Activated CD4-positive, CD25-positive, alpha-beta regulatory T cell treated with anti-CD3 and anti-CD28 coated beads, Interleukin-2, amount 50 U/mL, for 24 hours (primary cell): Measurements from ENCODE around the gene CMIP.

Source experiments
- ATAC-seq, 2 donors: fragments of 150-1000 bp; cut with Tn5 transposase; one replicate each; pipeline ENCODE4 v1.10.0; 2021; ENCODE audit warnings: mild to moderate bottlenecking in 1 of 2, moderate library complexity in 1 of 2

Gene CMIP

DNA sequence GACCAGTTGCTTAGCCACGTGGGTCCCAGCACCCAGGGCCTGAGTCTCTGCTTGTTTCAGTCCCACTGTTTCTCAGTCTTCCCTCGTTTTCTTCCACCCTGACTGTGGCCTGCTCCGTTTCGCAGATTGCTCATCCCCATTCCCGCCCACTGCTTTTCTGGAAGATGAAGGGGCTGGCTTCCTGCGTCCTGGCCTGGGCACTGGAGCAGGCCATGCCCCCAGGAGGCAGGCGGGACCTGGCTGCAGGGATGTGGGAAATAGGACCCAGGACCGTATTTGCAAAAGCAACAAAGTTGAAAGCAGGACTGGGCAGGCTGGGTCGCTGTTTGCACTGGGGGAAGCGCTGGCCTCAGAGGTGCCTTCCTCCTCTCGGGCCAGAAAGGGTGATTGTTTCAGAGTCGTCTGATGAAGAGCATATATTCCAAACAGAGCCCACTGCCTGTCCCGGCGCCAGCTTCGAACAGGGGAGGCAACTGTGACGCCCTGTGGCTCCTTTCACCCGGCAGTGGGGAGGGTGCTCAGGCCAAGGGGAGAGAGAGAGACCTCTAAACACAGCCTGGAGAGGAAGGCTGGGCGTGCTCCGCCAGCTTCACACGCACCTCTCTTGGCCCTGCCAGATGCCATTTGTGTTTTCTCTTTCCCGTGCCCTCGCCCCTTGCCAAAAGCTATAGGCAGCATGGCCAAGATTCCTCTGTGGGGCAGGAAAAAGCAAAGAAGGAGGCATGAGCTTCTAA is 108.6 kb downstream of the CMIP start:
- ATAC-seq = no peak

DNA sequence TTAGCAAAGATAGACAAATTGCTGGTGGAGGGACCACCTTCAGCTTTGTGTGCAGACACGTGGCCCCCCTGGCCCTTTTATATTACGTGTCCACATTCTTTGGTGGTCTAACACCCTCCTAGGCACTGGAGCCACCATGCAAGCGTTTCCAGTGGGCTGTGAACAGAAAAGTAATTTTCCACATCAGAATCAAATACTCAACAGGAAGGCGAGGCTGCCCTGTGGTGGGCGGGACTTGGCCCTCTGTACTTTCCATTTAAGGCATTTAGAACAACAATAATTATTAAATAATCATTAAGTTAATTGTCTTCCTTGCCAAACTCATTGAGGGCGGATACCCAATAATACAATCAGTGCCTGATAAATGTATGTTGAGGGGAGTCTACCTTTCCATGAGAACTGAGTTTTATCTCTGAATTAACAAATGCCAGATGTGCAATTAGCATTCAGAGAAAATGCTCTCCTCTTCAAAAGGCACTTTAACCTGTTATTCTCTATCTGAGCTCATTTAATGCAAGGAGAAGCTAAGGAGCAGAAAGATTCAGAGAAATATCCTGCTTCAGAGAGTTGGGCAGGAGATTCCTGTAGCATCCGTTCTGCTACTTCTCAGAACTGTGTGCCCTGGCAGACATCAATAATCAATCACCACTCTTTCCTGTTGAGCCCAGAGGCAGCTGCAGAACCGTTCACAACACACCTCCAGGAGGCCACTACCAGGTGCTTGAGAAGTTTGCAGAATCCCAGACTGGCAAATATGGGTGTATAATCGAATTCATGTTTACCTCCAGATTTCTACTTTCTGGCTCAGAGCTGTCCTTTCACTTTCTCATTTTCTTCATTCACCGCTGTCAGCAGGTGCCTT is 109.4 kb downstream of the CMIP start:
- no peak for ATAC-seq

DNA sequence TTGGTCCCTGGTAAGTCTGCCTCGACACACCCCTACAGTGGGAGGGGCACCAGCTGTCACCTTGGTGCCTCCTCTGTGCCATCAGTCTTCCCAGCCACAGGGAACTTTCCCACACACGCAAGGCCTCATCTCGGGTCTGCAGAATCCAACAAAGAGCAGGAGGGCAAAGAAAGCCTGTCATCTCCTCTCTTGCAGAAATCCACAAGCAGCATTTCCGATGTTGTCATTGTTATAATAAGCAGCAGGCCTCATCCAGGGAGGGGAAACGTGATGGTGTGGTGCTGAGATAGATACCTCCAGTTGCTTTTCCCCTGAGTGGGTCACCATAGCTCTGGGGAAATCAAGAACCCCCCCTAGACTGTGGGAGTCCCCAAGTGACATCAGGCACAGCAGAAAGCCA is 110.4 kb downstream of the CMIP start:
- no peak for ATAC-seq

DNA sequence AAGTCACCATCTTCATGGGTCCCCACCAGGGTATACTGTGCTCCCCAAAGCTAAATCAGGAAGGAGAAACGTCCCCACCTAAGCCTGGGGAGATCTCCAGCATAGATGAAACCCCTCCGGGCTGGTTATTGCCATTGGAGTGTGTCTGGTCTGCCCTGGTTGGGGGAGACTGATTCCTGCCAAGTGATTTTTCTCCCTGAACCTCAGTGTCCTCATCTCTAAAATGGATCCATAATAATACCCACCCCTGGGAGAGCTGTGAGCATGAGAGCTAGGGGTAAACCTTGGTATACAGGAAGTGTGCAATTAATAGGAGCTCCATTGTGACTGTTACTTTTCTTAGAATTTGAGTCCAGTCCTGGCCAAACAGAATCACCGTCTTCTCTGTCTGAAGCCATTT is 111.1 kb downstream of the CMIP start:
- no peak for ATAC-seq

DNA sequence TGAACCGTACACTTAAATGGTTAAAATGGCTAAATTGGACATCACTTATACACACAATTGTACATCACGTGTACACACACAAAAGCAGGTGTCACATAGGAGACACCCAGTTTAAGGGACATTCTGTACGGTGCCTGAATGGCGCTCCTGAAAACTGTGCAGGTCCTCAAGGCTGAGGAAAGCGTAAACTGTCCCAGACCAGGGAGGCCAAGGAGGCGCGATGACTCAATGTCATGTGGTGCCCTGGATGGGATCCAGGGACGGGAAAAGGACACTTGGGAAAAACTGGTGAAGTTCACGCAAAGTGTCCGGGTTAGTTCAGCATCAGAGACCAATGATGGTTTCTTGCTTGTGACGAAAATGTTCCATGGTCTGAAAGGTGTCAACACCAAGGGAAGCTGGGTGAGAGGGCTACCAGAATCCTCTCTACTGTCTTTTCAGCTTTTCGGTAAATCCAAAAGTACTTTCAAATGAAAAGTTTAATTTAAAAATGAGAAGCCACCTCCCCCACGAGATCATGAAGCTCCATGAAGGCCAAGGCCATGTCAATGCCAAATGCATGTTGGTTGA is 112.2 kb downstream of the CMIP start:
- ATAC-seq = no peak

DNA sequence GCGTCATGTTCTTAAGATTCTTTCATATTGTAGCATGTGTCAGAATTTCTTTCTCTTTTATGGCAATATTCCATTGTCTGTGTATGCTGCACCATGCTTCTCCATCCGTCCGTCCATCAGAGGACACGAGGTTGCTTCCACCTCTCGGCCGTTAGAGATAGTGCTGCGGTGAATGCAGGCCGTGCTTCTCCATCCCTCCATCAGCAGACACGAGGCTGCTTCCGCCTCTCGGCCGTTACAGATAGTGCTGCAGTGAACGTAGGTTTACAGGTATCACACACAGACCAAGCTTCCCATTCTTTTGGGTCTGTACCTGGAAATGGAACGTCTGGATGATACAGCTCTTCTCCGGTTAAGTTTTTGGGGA is 113.5 kb downstream of the CMIP start:
- ATAC-seq = no peak

DNA sequence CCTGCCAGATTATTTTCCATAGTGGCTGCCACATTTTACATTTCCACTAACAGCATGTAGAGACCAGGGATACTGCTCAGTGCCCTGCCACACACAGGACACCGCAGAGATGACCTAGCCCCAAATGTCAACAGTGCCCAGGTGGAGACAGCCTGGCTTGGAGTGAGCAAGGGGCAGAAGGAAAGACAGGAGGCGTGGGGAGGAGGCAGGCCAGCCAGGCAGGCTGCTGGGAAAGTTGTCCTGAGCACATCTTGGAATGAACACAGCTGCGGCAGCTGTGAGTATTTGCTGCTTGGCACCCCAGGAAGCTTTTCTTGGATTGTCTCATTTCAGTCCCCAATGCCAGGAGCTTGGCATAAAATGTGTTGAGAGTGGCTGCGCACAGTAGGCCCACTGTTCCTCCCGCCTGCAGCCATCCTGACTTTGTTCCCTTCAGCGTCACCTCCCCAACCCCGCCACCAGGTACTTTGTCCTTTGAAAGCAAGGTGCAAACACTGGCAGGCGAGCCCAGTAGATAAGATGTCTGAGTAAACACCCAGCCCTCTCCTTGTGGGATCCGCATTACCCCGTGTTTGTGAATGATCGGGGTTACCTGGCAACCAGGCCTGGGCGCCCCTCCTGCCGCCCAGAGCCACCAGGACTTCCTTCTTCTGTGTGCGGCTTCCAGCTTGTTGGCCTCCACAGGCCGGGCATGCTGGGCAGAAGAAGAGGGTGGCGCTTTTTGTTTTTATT is 114.0 kb downstream of the CMIP start:
- no peak for ATAC-seq

DNA sequence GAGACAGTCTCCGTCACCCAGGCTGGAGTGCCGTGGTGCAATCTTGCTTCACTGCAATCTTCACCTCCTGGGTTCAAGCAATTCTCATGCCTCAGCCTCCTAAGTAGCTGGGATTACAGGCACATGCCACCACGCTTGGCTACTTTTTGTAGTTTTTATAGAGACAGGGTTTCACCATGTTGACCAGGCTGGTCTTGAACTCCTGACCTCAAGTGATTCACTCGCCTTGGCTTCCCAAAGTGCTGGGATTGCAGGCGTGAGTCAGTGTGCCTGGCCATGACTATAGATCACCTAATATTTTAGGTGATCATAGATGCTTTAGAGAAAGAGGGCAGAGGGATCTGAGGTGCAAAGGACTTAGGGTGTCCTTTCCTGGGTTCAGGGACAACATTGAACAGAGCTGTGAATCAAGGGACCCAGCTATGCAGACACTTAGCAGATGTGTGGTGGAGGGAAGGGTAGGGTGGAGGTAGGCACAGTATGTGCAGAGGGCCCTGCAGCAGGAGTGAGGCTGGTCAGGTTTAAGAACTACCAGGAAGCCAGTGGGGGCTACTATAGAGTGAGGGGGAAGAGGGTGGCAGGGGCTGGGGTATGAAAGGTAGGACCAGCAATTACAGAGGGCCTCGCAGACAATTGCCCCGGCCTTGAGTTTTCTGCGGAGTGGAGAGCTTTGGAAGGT is 116.5 kb downstream of the CMIP start:
- ATAC-seq = no peak

DNA sequence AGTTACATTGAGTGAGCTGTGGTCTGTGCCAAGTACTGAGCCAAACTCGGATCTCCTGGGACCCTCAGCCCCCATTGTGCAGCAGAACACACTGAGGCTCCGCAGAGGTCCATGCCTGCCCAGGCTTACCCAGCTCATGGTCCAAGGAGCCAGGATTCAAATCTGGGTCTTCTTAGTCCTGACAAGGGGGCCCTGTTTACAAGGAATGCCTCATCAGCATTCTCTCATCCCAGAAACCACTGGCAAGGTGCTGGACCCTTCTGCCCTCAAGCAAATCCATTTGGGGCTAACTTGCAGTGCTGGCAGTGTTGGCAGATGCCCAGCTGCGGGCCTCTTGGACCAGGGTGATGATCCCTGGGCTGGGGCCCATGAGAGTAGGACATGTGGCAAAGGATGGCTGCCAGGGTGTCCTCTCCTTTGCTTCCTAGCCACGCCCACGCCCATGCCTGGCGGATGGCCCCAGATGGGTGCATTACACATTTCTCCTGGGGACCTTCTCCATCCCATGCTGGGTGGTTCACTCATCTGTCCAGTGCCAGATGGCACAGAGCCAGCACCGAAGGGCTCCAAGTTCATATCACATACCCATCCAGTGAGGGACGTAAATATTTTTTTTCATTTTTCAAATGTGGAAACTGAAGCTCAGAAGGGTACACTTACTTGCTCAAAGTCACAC is 117.7 kb downstream of the CMIP start:
- no peak for ATAC-seq

DNA sequence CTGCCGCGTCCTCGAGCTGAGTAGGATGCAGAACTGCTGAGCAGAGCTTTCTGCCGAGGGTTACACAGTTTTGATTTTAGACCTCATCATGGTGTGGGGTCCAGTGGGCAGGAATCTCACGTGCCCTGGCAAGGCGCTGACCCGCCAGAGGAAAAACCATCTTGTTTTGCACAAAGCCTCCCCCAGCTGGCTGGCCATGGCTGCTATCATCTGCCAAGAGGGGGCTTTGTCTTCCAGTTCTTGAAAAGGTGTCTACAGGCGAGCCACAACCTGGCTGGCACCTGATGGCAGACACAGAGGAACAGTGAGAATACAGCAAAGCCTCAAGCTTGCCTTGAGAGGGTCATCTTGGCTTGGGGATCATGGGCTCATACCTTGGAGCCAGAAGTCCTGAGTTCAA is 118.3 kb downstream of the CMIP start:
- no peak for ATAC-seq

DNA sequence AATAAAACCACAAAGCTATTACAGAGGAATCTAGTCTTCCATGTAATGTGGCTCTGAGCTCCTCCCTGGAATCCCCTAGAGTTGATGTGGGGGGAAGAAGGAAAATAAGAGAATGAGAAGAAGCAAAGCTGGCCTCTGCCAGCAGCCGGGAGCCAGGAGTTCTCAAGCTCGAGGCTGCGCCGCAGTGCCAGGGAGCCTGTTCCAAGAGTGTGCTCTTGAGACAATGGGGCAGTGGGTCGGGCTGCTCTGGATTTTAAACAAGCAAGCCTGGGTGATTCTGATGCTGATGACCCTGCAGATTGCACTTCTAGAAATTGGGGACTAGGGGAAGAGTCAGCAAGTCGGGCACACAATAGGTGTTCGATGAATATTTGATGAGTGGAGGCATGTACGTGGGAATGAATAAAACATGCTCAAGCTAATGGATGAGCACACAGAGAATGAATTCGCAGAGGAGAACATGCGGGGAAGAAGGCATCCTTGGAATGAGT is 119.9 kb downstream of the CMIP start:
- ATAC-seq = no peak

DNA sequence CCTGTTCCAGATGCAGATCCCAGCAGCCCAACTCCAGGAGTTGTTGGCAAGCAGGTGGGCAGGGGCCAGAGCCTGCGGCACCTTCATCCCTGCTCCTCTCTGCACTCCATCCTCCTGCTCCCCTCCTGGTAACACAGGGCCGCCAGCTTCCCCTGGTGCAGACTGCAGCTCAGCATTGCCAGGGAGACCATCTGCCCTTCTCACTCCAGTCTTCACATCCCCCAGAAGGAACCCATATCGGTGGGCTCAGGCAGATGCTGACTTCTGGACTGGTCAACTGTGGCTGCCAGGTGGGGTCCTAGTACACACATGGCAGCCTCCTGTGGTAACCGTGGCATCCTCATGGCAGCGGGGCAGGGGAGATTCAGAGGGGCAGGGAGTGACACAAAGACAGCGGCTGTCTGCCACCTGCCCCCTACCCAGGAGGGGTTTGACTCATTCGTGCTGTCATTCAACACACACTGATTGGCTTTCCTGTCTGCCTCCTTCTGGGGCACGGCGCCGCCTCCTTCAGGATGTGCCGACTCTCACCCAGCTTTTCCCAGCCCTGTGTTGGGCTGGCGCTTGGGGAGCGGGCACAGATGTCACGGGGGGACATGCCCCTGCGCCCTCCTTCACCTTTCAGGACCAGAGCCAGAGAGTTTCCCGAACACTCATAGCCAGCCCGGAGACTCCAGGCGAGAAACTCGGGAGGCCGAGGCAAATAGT is 120.9 kb downstream of the CMIP start:
- ATAC-seq = no peak

DNA sequence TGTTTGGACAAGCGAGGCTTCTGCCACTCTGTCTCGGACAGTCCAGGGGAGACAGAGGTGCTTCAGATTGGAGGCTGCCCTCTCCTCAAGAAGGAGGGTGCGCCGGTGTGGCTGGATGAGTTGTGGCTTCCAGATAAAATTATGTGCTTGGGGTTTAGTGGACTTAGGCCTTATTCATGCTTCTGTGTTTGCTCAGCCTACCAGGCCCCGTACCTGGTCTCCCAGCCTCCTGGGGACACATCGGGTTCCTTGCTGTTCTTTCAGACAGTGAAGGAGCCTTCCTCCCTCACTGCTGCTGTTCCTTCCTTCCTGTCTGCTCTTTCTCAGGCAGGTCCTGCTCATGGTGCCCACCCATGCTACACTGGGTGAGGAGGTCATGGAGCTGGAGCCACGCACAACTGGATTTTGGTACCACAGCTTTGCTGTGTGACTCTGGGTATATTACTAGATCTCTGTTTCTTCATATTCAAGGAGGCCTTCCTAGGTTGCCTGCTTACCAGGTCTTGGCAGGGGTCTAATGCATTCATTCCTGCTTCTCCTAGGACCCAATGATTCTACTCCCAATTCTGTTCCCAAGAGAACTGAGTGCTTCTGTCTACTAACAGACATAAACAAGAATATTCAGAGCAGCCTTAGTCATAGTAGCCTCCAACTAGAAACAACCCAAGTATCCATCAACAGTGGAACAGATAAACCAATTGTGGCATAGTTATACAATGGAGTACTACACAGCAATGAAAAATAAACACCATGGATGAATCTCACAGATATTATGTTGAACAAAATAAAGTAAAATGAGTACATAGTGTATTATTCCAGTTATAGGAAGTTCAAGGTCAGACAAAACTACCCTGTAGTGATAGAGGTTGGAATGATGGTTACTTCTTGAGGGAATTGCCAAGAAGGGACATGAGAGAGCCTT is 121.7 kb downstream of the CMIP start:
- no peak for ATAC-seq

DNA sequence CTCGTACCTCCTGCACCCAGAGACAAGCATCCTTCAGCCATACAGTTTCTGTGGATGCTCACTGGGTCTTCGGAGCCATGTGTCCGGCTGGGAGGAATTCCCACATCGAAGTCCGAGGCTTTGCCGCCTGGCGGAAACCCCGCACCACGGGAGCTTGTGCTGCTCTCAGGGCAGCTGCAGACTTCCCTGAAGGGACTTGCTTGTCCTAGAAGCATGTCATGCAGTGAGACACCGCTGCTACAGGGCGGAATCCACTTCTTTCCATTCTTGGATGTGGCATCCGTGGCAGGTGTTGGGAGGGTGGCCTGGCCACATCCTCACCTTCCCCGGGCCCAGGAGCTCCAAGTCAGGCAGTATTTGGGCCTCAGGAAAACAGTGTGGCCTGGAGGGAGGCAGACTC is 122.5 kb downstream of the CMIP start:
- ATAC-seq = no peak

DNA sequence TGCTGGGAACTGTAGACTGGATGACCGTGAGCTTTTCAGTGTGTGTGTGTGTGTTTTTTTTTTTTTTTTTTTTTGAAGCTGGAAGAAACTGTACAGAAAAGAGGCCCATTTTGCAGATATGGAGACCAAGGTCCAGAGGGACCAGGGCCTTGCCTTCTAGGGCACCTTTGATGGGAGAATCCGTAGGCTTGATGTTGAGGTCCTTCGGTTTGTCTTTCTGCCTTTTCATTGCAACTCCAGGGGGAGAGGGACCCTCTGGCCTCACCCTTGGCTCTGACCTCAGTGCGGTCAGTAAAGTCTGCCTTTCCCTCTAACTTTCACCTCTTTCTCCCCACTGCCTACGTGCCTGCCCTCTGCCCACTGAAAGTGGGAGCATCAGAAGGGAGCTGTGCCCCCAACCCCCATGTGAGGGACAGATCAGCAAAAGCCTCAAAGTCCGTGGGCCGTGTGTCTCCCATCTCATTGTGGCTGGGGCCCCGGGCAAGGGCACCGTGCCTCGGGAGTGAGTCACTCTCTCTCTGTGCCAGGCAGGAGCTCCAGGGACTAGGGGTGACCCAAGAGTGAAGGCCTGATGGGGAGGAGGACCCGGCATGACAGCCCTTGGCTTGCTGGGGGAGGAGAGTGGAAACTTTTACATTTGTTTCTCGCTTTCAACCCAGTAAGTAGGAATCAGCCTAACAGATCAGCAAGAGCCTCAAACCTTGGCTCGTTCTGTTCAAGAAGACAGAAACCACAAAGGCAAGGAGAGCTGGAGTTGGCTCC is 123.6 kb downstream of the CMIP start:
- peak; percentile 83 to 90 for ATAC-seq

DNA sequence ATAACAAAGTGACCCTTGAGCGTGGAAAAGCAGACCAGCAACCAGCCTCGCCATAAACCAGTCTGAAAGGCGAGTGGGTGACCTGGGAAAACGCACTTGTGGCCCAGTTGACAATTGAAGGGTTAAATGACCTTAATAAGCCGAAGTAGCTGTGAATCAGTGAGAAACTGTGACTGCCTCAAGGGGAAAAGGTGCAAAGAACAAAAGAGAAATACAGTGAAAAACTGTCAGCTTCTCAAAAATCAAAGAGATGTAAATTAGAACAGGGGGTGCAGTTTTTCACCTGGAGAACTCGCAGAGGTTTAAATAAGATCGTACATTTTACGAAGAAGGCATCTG is 124.1 kb downstream of the CMIP start:
- peak; percentile 26 to 33 for ATAC-seq

DNA sequence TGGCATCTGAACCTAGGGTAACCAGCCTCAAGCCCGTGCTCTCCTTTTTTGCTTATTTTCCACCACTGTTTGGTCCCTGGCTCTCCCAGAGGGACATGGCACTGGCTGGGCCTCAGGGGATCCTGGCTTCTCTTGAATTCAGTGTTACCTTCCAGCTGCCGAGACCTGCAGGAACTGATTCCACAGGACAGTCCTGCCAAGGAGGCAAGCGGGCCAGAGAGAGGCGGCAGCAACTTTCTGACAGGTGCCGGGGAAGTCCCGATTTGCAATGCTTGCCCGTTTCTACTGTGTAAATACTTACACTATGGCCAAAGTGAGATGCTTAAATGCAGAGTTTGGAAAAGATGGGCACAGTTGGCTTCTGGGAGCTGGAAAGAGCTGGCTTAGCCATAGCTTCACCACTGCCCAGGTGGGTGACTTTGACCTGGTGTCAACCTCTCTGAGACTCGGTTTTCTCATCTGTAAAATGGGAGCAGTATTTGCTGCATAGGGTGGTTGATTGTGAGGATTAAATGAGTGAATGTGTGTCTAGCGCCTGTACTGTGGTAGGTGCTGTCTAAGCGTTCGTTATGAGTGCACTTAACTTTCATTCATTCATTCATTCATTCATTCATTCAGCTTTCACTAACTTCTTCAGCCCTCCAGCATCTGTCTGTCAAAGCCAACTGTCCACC is 124.9 kb downstream of the CMIP start:
- no peak for ATAC-seq

DNA sequence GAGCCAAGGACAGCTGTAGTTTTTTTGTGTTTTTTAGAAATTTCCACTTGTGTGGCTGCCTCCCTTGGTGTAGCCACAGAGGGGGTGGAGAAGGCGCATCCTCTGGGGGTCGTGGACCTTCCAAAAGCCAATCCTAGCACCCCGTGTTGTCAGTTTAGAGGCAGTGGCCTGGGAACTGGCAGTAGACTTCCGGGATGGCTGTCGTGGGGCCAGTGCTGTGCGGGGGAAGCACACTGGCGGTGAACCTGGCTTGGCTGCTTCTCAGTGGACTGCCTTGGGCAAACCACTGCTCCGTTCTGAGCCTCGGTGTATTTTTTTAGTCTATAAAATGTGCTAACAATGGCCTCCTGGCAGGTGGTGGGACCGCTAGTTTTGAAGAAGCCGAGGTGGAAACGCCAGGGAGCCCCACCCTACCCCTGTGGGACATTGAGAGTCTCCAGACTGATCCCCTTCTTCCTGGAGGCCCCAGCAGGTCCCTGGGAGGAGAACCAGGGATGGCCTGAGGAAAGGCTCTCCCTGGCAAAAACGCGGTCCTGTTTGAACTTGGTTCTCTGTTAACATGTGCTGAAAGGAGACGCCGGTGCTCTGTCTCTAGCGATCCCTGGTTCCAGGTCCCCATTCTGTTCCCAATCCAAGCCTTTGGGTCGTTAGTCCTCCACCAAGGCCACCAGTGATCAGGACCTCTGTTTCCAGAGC is 125.7 kb downstream of the CMIP start:
- ATAC-seq = no peak
